Measurements from ENCODE around the gene KRTAP5-6.

- TF ChIP-seq POLR2A (IDR thresholded peaks at IDR 0.05; ENCODE audit: low read length): no peak
- no peak for TF ChIP-seq GATA1 (IDR thresholded peaks at IDR 0.05; ENCODE audit: low read depth, low read length)
Measured at GRCh38 chr11:1728931-1729691, 32.1 kb downstream of the KRTAP5-6 start.

All from erythroblast (primary cell).